ENCODE measurements around the gene ANKRD13A.

ANKRD13A gene

GRCh38 chr12:109998904-109999648, at the start of gene ANKRD13A:
Gene ANKRD13A (plus strand): TSS chr12:109999430. CDS start chr12:109999689, 259 bp downstream.
- Mint-ChIP-seq H3K9me3 (no peaks in the 10 kb centered on the region), H3K4me3 (peak within 1 kb of the TSS; percentile 99 to 100), H3K27me3 (no peaks in the 10 kb centered on the region), H3K27ac (peak within 1 kb of the TSS; percentile 99 to 100), H3K4me1 (peaks cover 55% of the 10 kb centered on the region)
- ATAC-seq (peak; percentile 75), DNase-seq (peak; percentile 91 to 94)

- ATAC-seq, result no peak
- Mint-ChIP-seq H3K9me3 (no peaks in the 10 kb centered on the region), H3K4me1 (peaks cover 46% of the 10 kb centered on the region), H3K27me3 (no peaks in the 10 kb centered on the region), H3K4me3 (no peak overlapping the region), H3K27ac (no peak overlapping the region)
- DNase-seq, result no peak
Observed at GRCh38 chr12:109950625-109951024, 48.6 kb upstream of the ANKRD13A start.

- DNase-seq, result no peak
- no peaks in the 10 kb centered on the region for H3K9me3 Mint-ChIP-seq
Observed at GRCh38 chr12:109951136-109951535, 48.1 kb upstream of the ANKRD13A start.

GRCh38 chr12:109951751-109952150, 47.5 kb upstream of the ANKRD13A start:
- DNase-seq (no peak), ATAC-seq (no peak)
- Mint-ChIP-seq H3K27me3 (no peaks in the 10 kb centered on the region), H3K4me1 (peaks cover 41% of the 10 kb centered on the region), H3K27ac (peak overlapping the region; percentile 23 to 31), H3K4me3 (no peak overlapping the region), H3K9me3 (no peaks in the 10 kb centered on the region)

More at GRCh38 chr12:109951136-109951535, 48.1 kb upstream of the ANKRD13A start:
- H3K4me1 Mint-ChIP-seq, result peaks cover 46% of the 10 kb centered on the region
- H3K27ac Mint-ChIP-seq, result no peak overlapping the region
- no peak for ATAC-seq
- no peaks in the 10 kb centered on the region for H3K27me3 Mint-ChIP-seq
- no peak overlapping the region for H3K4me3 Mint-ChIP-seq

GRCh38 chr12:109952160-109952858, 46.9 kb upstream of the ANKRD13A start:
- ATAC-seq (peak; percentile 23), DNase-seq (peak in 1 of 2 donors; percentile 3)
- Mint-ChIP-seq H3K4me3 (no peak overlapping the region), H3K9me3 (no peaks in the 10 kb centered on the region), H3K27ac (peak overlapping the region; percentile 2 to 31), H3K4me1 (peaks cover 36% of the 10 kb centered on the region), H3K27me3 (no peaks in the 10 kb centered on the region)

- Mint-ChIP-seq H3K27ac (peak overlapping the region in 1 of 2 donors; percentile 36), H3K4me1 (peaks cover 30% of the 10 kb centered on the region), H3K27me3 (no peaks in the 10 kb centered on the region), H3K9me3 (no peaks in the 10 kb centered on the region), H3K4me3 (no peak overlapping the region)
- no peak for DNase-seq
- ATAC-seq, result no peak
Observed at GRCh38 chr12:109952873-109953272, 46.4 kb upstream of the ANKRD13A start.

- Mint-ChIP-seq H3K9me3 (no peaks in the 10 kb centered on the region), H3K4me1 (peaks cover 22% of the 10 kb centered on the region), H3K4me3 (no peak overlapping the region), H3K27ac (peak overlapping the region; percentile 11 to 71), H3K27me3 (no peaks in the 10 kb centered on the region)
- DNase-seq (no peak), ATAC-seq (no peak)
Observed at GRCh38 chr12:109953656-109954055, 45.6 kb upstream of the ANKRD13A start.

- no peak for DNase-seq
- Mint-ChIP-seq H3K4me3 (no peak overlapping the region), H3K9me3 (no peaks in the 10 kb centered on the region), H3K4me1 (peaks cover 11% of the 10 kb centered on the region), H3K27me3 (no peaks in the 10 kb centered on the region), H3K27ac (no peak overlapping the region)
- ATAC-seq, result no peak
Observed at GRCh38 chr12:109958374-109958773, 40.9 kb upstream of the ANKRD13A start.

GRCh38 chr12:109959411-109960093, 39.7 kb upstream of the ANKRD13A start:
- Mint-ChIP-seq H3K27me3 (no peaks in the 10 kb centered on the region), H3K27ac (peak overlapping the region in 1 of 2 donors; percentile 25), H3K9me3 (no peaks in the 10 kb centered on the region), H3K4me3 (no peak overlapping the region), H3K4me1 (peaks cover 8% of the 10 kb centered on the region)
- DNase-seq (no peak), ATAC-seq (no peak)

- H3K27me3 Mint-ChIP-seq, result no peaks in the 10 kb centered on the region
- H3K9me3 Mint-ChIP-seq, result no peaks in the 10 kb centered on the region
- no peak for DNase-seq
- peaks cover 8% of the 10 kb centered on the region for H3K4me1 Mint-ChIP-seq
- no peak overlapping the region for H3K27ac Mint-ChIP-seq
- no peak for ATAC-seq
- no peak overlapping the region for H3K4me3 Mint-ChIP-seq
Observed at GRCh38 chr12:109961201-109961600, 38.0 kb upstream of the ANKRD13A start.

GRCh38 chr12:109961612-109962011, 37.6 kb upstream of the ANKRD13A start:
- DNase-seq (no peak), ATAC-seq (no peak)
- Mint-ChIP-seq H3K27ac (no peak overlapping the region), H3K9me3 (no peaks in the 10 kb centered on the region), H3K4me3 (no peak overlapping the region), H3K4me1 (peaks cover 8% of the 10 kb centered on the region), H3K27me3 (no peaks in the 10 kb centered on the region)

GRCh38 chr12:109962398-109962797, 36.8 kb upstream of the ANKRD13A start:
- Mint-ChIP-seq H3K4me3 (no peak overlapping the region), H3K27ac (no peak overlapping the region), H3K9me3 (no peaks in the 10 kb centered on the region), H3K4me1 (peaks cover 8% of the 10 kb centered on the region), H3K27me3 (no peaks in the 10 kb centered on the region)
- DNase-seq (no peak), ATAC-seq (no peak)

- Mint-ChIP-seq H3K4me3 (no peak overlapping the region), H3K27me3 (no peaks in the 10 kb centered on the region), H3K9me3 (no peaks in the 10 kb centered on the region), H3K4me1 (peaks cover 18% of the 10 kb centered on the region), H3K27ac (peak overlapping the region in 1 of 2 donors; percentile 89)
- ATAC-seq (no peak), DNase-seq (no peak)
Observed at GRCh38 chr12:109963330-109963729, 35.9 kb upstream of the ANKRD13A start.

GRCh38 chr12:109963743-109964429, 35.3 kb upstream of the ANKRD13A start:
- no peaks in the 10 kb centered on the region for H3K9me3 Mint-ChIP-seq
- DNase-seq (no peak), ATAC-seq (no peak)
- no peak overlapping the region for H3K4me3 Mint-ChIP-seq
- no peaks in the 10 kb centered on the region for H3K27me3 Mint-ChIP-seq
- H3K27ac Mint-ChIP-seq, result no peak overlapping the region
- H3K4me1 Mint-ChIP-seq, result peaks cover 23% of the 10 kb centered on the region

GRCh38 chr12:109966546-109966945, 32.7 kb upstream of the ANKRD13A start:
- H3K27ac Mint-ChIP-seq, result no peak overlapping the region
- peaks cover 27% of the 10 kb centered on the region for H3K4me1 Mint-ChIP-seq
- no peaks in the 10 kb centered on the region for H3K9me3 Mint-ChIP-seq
- no peak overlapping the region for H3K4me3 Mint-ChIP-seq
- DNase-seq (no peak), ATAC-seq (no peak)
- H3K27me3 Mint-ChIP-seq, result no peaks in the 10 kb centered on the region
